ENCODE data around the gene BMPR1B. TPM values are rescaled to one million over a fixed set of nuclear protein-coding genes. Genes with fewer than 3 reads are reported as not detected.

BMPR1B gene
- total and polyA plus RNA-seq, 2 of the 4 experiments (the other 2 are of a cell fraction) = 0.24 to 0.90 TPM

GRCh38 chr4:94826206-94826605, 68.5 kb downstream of the BMPR1B start:
- Histone ChIP-seq H3K23ac (ENCODE audit: low read depth, low read length) (no peak overlapping the region), H3K18ac (ENCODE audit: low read depth, low read length) (no peak overlapping the region; the same call in 1 of the 2 replicates), H3K79me1 (ENCODE audit: low read depth in 1 of 2, low read length in 2 of 2) (no peaks in the 10 kb centered on the region), H3K4me3 (ENCODE audit: insufficient read depth, low read depth, low read length) (no peak overlapping the region), H4K5ac (ENCODE audit: low read depth, low read length) (no peak overlapping the region), H2AK5ac (ENCODE audit: low read depth, low read length) (peak overlapping the region; percentile 11; the same call in 1 of the 2 replicates), H2BK5ac (ENCODE audit: low read depth, low read length, poor library complexity, severe bottlenecking) (no peak overlapping the region), H3K4me1 (ENCODE audit: control insufficient read depth, insufficient read depth, low read length) (peaks cover 2% of the 10 kb centered on the region; the same call in 1 of the 2 replicates), H3K14ac (replicated peaks; ENCODE audit: low read depth, low read length) (no peak overlapping the region), H3K36me3 (ENCODE audit: control insufficient read depth, insufficient read depth, low read length) (no peaks in the 10 kb centered on the region), H2AK9ac (replicated peaks; ENCODE audit: low read depth, low read length, poor library complexity) (no peak overlapping the region), H4K91ac (ENCODE audit: insufficient read depth, low read depth, low read length) (no peak overlapping the region), H3K4me2 (ENCODE audit: low read depth, low read length) (no peak overlapping the region), H4K20me1 (ENCODE audit: insufficient read depth, low read length) (no peaks in the 10 kb centered on the region), H3K9ac (ENCODE audit: low read depth, low read length) (no peak overlapping the region), H2AFZ (replicated peaks; ENCODE audit: low read length, poor library complexity) (no peak overlapping the region), H3K27ac (ENCODE audit: insufficient read depth, low read length) (no peak overlapping the region), H2BK120ac (ENCODE audit: low read depth, low read length) (peak overlapping the region; percentile 44), H3K9me3 (ENCODE audit: control insufficient read depth, insufficient read depth, low read length) (no peaks in the 10 kb centered on the region), H3K4ac (ENCODE audit: low read depth, low read length) (no peak overlapping the region), H3K9me1 (ENCODE audit: insufficient read depth, low read length) (peaks cover 3% of the 10 kb centered on the region; the same call in 1 of the 2 replicates), H4K8ac (ENCODE audit: low read depth in 2 of 2, low read length in 2 of 2) (no peak overlapping the region), H2BK20ac (ENCODE audit: low read depth, low read length) (no peak overlapping the region), H2BK15ac (ENCODE audit: low read depth, low read length) (no peak overlapping the region), H3K27me3 (ENCODE audit: control insufficient read depth, insufficient read depth, low read length) (no peaks in the 10 kb centered on the region; the same call in 1 of the 2 replicates), H3K56ac (ENCODE audit: extremely low read depth, insufficient read depth, low read length) (no peak overlapping the region)
- BruUV-seq (replicated peaks) = no TSS peak
- ATAC-seq (ENCODE audit: low read depth) (no peak), DNase-seq (no peak)
- dilution Hi-C loops (cut with HindIII; ENCODE audit: low sequenced_read_pairs, unreplicated experiment) (no loop called here), intact Hi-C loops (cut with micrococcal nuclease) (loop anchor here (5.0 kb wide), 1 partner anchor 51 kb away; no protein-coding TSS in a partner anchor), in situ Hi-C loops (cut with MboI; ENCODE audit: low sequenced_read_pairs) (no loop called here)
- ChIA-PET POLR2A (ENCODE audit: unreplicated experiment) (no interaction called here), CTCF (no interaction called here)
- TF ChIP-seq BHLHE40 (IDR thresholded peaks at IDR 0.05; ENCODE audit: low read depth, low read length) (no peak), SMC3 (IDR thresholded peaks at IDR 0.05; ENCODE audit: low read depth, low read length) (no peak), RAD21 (IDR thresholded peaks at IDR 0.05; ENCODE audit: low read length) (no peak), CTCF (conservative IDR thresholded peaks at IDR 0.05; ENCODE audit: low read depth, low read length) (no peak), USF2 (IDR thresholded peaks at IDR 0.05; ENCODE audit: low read depth, low read length) (no peak), FOS (IDR thresholded peaks at IDR 0.05; ENCODE audit: low read depth, low read length) (no peak), ELK1 (IDR thresholded peaks at IDR 0.05; ENCODE audit: borderline replicate concordance, low read depth, low read length) (no peak), RFX5 (IDR thresholded peaks at IDR 0.05; ENCODE audit: low read depth, low read length) (no peak), CEBPB (IDR thresholded peaks at IDR 0.05; ENCODE audit: low read depth, low read length) (no peak), MAFK (IDR thresholded peaks at IDR 0.05; ENCODE audit: low read depth, low read length) (no peak), MXI1 (IDR thresholded peaks at IDR 0.05; ENCODE audit: borderline replicate concordance, low read depth, low read length) (no peak), POLR2A (IDR thresholded peaks at IDR 0.05; ENCODE audit: low read depth, low read length) (no peak), NFE2L2 (IDR thresholded peaks at IDR 0.05; ENCODE audit: low read depth, low read length) (no peak)
- 79% methylated on average over 2 of the region's 5 CpGs; no CpG with 5 or more reads in 1 of the 2 experiments for WGBS, 2 experiments (ENCODE audit: extremely low coverage in 2 of 2, insufficient read length in 1 of 2)

Measured in IMR-90 (cell line).